Skin of body (tissue), 2 donors: ENCODE measurements around the gene ZNF593OS. TPM values are rescaled to one million over a fixed set of nuclear protein-coding genes. Genes with fewer than 3 reads are reported as not detected.

ENCODE experiments used
- DNase-seq: peaks from one replicate; lab custom pipeline; 2025; lab: John Stamatoyannopoulos, UW
- total RNA-seq: library from RNA; depleted of rRNA; stranded (reverse); fragments of >200 nt; gene quantifications from one replicate; pipeline ENCODE4 v1.2.3, GENCODE V29; 2014

Gene ZNF593OS
- total RNA-seq, 1 donor from 2014 or later, result not detected

DNA sequence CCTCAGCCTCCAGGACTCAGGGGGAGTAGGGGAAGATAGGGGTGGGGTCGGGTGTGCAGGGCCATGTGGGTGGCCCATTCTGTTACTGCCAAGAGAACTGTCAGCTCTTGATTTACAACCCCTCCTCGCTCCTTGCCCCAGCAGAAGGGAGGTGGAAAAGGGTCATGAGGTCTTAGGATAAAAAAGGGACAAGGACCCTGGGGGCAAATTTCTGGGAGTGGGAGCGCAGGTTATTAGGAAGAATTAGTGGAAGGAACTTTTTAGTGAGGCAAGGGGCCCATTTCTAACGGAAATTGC lies 11.9 kb downstream of the ZNF593OS start:
- DNase-seq, result no peak

DNA sequence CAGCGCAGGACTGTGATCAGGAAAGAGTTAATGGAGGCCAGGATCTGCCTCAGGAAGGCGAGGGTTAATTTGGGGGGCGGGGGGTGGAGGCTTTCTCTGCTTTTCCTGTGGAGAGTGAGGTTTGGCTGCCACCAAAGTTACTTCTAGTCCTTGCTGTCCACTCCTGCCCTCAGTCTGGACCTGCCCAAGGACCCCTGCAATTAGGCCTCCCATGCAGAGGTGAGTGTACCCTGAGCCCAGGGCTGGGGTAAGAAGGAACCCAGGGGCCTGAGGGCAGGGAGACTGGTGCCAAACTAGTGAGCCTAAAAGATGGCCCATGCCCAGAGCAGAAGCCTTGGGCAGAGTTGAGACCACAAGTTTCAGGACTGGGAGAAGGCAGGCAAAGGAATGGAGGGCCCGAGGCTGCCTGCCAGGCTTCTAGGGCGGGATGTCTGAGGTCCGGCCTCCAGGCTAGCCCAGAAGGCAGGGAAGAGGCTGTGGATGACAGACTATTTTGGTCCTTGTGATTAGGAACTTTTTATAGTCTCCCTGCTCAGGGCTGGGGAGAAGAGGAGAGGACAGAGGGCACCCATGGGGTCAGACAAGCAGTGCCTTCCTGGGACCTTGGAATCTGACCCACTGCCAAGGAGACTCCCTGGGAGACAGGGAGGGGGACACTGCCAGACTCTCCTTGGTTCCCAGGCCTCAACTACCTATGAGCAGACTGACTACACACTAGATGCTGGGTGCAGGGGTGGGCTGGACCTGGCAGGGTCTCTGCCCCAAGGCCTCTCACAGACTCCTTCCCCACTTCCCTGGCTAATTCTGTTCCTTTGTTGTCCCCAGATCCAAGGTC lies 12.5 kb downstream of the ZNF593OS start, which contains the start of gene FAM110D:
Gene FAM110D, plus strand, starts transcription at position 172 of the 835 bp plus-strand sequence. CDS start 2,213 bp downstream, outside the sequence.
- no peak for DNase-seq

DNA sequence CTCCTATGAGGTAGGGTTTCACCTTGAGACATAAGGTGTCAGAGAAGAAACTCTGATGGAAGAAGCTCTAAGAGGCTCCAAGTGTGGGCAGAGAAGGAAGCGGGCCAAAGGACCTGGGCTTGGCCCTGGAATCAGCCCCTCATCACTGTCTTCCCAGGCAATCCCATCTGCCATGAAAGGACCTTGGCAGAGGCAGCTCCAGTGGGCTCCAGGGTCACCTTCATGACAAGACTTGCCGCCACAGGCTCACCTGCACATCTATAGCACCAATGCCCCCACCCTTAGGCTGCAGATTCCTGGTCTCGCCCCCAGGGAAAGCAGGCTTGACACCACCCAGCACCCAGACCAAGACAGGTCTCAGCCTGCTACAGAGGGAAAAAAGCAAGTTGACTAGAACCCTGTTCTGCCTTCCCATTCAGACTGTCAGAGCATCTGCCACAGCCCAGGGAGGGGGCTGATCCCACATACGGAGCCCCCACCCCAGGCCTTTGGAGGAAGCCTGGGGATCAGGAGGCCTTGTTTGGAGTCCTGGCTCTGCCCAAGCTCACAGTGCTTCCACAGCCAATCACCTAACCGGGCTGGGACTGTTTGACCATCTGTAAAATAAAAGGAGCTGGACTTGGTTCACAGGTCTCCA lies 13.2 kb downstream of the ZNF593OS start:
- DNase-seq, result no peak

DNA sequence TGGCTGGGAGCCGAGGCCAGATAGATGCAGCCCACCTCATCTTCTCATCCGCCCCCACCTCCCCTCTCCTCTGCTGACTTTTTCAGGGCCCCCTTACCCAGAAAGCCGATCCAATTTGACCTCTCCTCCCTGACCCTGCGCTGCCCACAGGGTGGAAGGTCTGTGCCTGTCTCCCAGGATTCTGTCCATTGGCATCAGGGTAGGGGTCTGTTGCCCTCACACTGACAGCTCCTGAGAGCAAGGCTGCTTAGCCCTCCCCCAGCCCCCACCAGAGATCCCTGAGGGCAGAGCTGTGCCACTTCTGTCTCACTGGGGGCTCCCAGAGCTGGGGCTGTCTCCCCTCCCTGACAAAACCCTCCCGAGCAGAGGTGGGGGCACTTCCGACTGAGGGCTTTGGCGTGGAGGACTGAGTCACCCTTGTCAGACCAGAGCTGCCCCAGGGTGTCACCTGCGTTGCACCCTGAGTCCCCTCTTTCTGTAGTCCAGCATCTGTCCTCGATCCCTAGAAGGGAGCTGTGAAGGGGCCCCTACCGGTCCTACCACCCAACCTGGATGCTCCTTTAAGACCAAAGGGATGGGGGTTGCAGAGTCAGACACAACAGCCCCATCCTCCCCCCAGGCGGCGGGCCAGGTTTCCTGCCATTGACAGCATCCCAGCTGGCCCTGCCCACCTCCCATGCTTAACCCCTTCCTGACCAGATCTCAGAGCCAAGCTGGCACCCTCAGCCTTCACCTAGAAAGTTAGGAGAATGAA lies 15.2 kb downstream of the ZNF593OS start:
- no peak for DNase-seq

DNA sequence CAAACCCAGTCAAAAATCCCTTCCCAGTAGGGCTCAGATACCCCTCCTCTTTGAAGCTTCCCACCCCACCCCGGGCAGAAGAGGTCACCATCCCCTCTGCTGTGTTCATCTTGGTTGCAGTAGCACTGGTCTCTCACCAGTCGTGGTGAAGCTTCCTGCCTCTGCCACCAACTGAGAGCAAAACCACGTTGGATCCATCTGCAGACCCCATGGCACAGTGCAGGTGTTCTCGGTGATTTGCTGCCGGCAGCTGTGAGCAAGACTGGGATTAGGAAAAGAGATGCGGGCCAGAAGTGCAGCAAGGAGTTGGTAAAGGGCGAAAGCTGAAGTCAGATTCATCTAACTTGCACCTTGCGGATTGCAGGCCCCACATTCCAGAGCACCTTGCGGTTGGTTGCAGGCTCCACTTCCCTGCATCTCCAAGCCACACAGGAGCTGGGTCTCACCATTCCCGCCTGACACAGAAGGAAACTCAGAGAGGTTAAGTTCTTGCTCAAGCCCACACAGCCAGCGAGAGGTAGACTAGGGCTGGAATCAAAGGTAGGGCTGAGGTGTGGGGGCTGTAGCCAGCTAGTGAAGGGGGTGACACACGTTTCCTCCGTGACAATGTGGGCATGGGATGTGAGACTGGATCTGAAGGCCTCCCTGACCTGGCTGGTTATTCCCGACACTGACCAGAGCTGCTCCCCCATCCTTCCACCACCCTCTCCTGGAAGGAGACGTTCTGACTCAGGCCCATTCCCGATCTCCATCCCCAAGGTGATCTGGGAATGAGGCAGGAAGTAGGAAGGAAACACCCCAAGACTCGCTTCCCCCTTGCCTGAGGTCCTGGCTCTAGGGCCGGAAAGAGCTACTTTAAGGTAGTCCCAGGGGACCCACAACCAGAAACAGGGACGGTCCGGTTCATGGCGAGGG lies 16.0 kb downstream of the ZNF593OS start:
- no peak for DNase-seq

DNA sequence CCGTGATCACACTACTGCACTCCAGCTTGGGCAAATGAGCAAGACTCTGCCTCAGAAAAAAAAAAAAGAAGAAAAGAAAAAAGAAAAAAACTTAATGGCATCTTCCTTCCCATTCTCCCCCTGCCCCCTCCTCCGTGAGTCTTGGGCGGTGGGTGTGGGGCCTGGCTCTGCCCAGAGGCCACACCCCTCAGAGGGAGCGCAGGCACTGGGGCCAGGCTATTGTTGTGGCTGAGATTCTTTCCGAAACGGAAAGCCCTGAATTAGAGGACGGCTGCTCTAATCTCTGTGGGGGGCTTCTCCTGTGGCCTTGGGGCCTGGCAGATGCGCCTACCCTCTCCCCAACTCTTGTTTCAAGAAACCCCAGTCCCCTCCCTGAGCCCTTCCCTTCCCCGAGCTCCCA lies 16.9 kb downstream of the ZNF593OS start:
- no peak for DNase-seq

DNA sequence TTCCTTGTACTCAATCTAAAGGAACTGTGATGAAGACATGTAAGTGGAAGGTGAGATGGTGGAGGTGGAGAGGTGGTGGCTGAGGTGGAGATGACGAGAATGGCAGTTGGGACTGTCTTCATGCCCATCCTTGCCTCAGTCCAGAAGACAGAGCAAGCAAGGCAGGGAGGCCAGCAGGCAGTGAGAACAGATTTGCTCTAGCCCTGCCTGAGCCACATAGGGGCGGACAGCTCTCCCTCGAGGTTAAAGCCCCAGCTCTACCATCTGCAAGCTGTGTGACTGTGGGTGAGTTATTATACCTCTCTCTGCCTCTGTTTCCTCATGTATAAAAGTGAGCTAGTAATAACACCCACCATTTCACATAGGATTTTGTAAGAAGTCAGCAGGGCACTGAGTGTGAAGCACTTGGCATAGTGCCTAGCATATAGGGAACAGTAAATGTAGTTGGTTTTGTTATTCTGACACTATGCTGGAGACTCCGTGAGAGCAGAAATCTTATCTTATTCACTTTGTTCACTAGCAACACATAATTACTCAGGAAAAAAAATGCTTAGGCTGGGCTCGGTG lies 17.6 kb downstream of the ZNF593OS start:
- no peak for DNase-seq

DNA sequence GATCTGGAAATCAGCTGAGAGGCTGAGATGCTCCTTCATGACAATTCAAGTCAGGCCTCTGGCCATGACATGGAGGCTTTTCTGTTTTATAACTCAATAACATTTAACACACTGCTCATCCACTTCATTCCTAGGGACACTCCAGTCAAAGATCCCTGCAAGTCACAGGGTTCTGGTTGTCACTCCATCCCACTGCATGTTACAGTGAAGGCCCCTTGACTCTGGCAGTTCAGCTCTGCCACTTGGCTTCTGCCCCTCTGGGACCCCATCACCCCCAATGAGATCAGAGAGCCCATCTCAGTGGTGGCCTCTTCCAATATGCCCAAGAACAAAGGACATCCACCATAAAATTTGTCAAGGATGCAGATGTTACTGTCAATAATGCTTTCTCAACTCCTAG lies 22.7 kb downstream of the ZNF593OS start:
- DNase-seq, result no peak

DNA sequence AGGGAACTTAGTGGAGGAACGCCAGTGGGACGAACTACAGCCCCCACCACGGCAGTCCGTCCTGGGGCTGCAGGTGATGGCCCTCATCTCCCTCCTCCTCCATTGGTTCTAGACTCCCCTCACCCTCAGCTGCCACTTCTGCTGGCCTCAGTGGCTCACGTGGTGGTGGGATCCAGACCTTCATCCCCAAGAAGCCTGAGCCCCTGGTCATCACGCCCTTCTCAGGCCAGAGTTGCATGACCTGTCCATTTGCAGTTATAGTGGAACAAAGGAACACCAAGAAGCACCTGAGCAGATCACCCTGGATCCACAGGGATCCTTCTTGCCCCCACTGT lies 25.7 kb downstream of the ZNF593OS start:
- DNase-seq, result no peak

DNA sequence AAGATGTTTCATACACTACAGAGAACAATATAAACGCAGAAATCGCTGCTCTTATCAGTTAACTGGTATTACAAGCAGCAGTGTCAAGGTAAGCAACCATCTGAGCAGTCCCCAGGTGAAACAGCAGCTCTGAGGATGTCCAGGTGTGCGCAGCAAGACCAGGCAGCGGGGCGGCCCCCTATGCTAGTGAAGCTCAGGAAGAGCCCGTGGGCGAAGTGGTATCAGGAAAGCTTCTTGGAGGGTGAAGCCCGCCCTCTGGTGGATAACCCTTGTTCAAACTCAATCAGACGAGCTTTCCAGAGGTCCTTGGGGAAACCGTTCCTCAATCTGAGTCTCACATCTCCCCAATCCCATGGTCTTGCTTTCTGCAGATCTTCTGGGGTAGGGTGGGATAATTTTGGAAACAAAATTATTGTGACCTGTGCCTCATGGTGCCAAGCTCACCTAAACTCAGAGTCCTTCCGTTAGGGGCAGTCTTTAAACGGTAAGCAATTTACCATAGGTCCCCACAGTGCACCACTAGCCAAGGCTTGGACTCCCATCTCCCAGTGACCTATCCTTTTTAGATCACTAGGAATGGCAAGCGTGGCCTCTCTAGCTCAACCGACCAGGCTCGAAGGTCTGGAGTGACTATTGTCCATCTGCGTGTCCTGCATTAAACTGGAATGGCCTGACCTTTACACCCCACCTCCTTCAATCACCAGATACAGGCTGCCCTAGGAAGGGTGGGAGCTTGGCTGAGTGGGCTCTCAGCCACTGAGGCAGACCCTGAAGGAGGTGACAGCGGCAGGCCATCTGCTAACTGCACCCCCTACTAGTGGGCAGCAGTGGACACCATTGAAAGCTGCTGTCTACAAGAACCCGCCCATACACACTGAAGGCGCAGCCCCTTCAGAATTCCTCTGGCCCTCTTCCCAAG lies 26.3 kb downstream of the ZNF593OS start:
- DNase-seq, result peak; percentile 34

DNA sequence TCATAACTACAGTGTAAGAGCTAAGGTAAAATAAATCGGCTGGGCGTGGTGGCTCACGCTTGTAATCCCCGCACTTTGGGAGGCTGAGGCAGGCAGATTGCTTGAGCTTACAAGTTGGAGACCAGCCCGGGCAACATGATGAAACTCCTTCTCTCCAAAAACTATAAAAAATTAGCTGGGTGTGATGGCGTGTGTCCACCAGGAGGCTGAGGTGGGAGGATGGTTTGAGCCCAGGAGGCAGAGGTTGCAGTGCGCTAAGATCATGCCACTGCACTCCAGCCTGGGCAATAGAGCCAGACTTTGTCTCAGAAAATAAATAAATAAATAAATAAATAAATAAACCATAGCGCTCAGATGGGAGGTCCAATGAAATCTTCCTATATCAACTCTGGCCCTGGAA lies 29.5 kb downstream of the ZNF593OS start:
- no peak for DNase-seq

DNA sequence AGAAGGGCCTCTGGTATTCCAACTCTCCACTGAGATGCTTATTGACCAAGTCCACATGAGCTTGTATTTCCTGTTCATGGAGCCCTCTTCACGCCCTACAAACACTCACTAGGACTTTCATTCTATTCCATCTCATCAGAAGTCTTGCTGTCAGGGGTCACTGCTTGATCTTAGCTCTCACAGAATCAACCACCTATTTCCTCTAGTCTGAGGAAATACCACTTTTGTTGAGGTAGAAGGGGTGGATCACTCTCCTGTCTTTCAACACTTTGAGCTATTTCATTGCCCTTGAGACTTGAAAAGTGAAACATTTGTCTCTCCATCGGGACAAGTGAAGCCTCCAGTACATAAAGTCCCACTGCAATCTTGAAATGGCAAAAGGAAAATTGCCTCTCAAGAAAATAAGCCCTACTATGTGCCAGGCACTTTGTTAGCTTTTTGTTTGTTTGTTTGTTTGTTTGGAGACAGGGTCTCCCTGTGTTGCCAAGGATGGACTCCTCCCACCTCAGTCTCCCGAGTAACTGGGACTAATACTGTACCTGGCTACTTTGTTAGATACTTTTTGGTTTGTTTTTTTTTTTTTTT lies 32.6 kb downstream of the ZNF593OS start:
- no peak for DNase-seq

DNA sequence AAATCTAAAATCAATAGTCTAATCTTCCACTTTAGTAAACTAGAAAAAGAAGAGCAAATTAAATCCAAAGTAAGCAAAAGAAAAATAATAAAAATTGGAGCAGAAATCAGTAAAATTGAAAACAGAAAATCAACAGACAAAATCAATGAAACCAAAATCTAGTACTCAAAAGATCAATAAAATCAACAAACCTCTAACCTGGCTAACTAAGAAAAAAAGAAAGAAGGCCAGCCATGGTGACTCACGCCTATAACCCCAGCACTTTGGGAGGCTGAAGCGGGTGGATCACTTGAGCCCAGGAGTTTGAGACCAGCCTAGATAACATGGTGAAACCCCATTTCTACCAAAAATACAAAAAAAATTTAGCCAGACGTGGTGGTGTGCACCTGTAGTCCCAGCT lies 37.2 kb downstream of the ZNF593OS start:
- no peak for DNase-seq

DNA sequence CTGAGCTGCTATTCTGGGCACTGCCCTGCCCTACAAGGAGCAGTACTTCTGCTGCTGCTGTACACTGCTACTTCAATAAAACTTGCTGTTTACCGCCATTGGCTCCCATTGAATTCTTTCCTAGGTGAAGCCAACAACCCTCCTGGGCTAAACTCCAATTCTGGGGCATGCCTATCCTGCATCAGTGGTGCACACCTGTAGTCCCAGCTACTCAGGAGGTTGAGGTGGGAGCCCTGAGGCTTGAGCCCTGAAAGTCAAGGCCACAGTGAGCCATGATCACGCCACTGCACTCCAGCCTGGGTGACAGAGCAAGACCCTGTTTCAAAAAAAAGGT lies 38.8 kb downstream of the ZNF593OS start:
- no peak for DNase-seq

DNA sequence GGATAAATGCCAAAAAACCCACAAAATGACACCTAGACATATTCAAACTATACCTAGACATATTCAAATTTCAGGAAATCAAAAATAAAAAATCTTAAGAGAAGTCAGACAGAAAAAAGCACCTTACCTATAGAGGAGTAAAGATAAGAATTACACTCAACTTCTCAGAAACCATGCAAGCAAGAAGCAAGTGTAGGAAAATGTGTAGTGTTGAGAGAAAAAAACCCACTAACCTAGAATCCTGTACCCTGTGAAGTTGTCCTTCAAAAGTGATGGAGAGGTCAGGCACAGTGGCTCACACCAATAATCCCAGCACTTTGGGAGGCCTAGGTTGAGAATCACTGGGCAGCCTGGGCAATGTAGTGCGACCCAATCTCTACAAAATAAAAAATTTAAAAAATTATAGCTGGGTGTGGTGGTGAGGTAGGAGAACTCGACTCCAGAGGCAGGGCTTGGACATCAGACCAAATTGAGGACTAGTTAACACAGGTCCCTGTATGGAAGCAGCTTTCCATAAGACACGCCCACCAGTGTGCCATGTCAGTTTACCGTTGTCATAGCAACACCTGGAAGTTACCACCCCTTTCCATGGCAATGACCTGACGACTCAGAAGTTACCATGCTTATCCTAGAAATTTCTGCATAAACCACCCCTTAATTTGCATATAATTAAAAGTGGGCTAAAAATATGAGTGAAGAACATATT lies 39.4 kb downstream of the ZNF593OS start:
- no peak for DNase-seq

DNA sequence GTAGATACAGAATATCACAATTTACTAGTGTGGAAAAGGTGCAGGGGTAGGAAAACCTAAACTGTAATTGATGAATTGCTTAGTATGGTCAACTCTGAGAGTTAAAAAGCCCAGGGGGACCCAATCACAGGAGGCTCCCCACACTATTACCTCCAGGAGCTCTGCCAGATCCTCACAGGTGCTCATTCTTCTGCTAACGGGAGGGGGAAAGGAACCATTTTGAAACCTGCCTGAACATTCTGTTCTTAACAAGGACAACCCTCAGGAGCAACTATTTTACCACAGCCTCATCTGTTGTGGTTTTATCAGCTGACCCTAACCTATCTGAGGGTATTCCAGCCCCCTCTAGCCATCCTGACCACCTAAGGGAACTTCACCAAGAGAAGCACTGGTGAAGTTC lies 40.9 kb downstream of the ZNF593OS start:
- DNase-seq, result no peak

DNA sequence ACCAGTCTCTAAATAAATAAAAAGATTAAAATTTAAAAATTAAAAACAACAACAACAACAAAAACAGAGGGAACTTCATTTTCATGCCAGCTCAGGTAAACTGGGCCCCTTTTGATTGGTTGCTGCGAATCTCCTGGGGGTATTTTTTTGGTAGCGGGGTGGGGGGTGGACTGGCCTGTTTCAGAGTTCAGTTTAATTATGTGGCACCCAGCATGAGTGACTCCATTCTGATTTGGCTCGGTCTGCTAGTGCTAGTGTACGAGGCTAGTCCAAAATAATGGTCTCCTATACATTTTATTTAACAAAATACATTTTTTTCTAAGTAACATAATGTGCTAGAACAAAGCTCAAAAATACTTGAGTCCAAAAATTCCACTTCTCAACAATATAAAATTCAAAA lies 41.9 kb downstream of the ZNF593OS start:
- no peak for DNase-seq

DNA sequence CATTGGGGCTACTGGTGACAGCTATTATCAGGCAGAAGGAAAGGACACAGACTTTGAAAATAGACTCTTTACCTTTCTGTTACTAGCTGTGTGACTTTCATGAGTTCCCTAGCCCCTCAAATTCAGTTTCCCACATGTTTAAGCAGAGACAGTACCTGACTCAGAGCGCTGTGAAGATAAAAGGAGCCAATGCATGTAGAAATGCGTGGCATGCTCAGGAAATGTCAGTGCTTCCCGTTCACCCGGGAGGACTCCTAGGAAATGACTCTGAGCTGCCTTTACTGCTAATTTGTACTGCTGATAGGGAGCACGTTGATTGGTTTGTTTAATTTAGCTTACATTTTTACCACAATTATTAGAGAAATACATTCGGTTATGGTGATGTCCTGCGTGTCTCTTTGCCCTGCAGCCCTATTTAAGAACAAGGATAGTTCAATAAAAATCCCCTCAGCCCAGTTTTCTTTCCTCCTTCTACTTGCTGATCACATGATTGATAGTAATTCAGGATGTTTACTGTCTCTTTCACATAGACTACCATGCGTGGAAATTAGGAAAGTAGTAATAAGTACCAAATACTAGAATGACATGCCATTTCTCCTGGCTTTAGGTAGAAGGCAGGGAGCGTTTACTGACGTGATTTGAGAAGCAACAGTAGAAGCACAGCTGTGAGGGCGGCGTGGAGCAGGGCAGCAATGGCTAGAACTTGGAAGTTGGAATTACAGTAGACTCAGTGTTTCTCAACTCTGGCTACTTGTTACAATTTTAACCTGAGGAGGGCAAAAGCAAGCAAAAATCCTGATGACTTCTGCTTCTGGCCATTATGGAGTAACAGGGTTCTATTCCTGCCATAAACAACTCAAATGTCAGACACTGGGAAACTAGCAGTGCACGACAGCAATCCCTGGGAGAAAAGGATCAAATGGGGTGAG lies 44.1 kb downstream of the ZNF593OS start:
- no peak for DNase-seq
